ENCODE results near the gene ITGB7.

DNA sequence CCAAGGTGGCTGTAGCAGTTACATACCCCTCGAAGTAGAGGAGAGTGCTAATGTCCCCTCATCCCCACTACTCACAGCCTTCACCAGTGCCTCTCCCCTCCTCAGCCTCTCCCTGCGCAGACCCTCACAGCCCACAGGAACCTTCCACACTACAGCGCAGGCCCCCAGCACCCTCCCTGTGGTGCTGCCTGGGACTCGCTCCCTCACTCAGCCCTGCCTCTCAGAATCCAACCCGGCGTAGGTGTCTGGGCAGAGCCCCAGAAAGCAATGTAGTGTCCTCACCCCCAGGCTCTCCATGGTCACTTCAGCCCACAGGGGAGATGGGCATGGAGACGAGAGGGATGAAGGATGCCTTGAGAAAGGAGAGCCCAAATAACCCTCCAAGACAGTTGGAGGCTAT lies 37.4 kb downstream of the ITGB7 start:
- no peak for TF ChIP-seq GATA2 (IDR thresholded peaks at IDR 0.05; ENCODE audit: low read depth, low read length)
- TF ChIP-seq GATA3 (IDR thresholded peaks at IDR 0.05; ENCODE audit: low read depth, low read length): no peak

All from SH-SY5Y (cell line).